H54 (cell line): ENCODE results near the gene RAB1B.

Experiments
- DNase-seq: peaks from one replicate; pipeline ENCODE4 v3.0.0; 2011; ENCODE audit warnings: low spot score, mixed read lengths; ENCODE audit not compliant: insufficient read length
- FAIRE-seq: peaks from 3 replicates; lab custom pipeline; 2011; peaks lifted over from hg19 to GRCh38; lab: Jason Lieb, UNC
- POLR2A ChIP-seq: IDR thresholded peaks from 2 replicates; pipeline ENCODE4 v1.6.1; 2011; ENCODE audit warnings: low read depth, mild to moderate bottlenecking, low read length

Gene RAB1B

GRCh38 chr11:66268244-66268951, at the start of gene RAB1B:
TSS of gene RAB1B (plus strand) at chr11:66268639. CDS start at chr11:66268680, 41 bp downstream.
- TF ChIP-seq POLR2A = 0 out of 2 replicates have a peak, but pooled peaks have one; percentile 43
- DNase-seq (peak; percentile 95), FAIRE-seq (no peak)

- no peak for TF ChIP-seq POLR2A
- no peak for DNase-seq
- FAIRE-seq = no peak
These were observed 49.4 kb upstream of the RAB1B start for GRCh38 chr11:66218846-66219620.

- DNase-seq = no peak
- no peak for TF ChIP-seq POLR2A
- no peak for FAIRE-seq
These were observed 48.4 kb upstream of the RAB1B start for GRCh38 chr11:66219846-66220565.

GRCh38 chr11:66220566-66220935, 47.9 kb upstream of the RAB1B start:
- DNase-seq (no peak), FAIRE-seq (no peak)
- TF ChIP-seq POLR2A = no peak

GRCh38 chr11:66221012-66221411, 47.4 kb upstream of the RAB1B start:
- DNase-seq = no peak
- TF ChIP-seq POLR2A = no peak
- no peak for FAIRE-seq

- DNase-seq (no peak), FAIRE-seq (no peak)
- no peak for TF ChIP-seq POLR2A
These were observed 46.7 kb upstream of the RAB1B start for GRCh38 chr11:66221726-66222236.

- peak; percentile 89 for DNase-seq
- no peak for FAIRE-seq
- TF ChIP-seq POLR2A = no peak
These were observed 45.9 kb upstream of the RAB1B start for GRCh38 chr11:66222358-66223149.

GRCh38 chr11:66224226-66224855, 44.1 kb upstream of the RAB1B start:
- no peak for TF ChIP-seq POLR2A
- no peak for FAIRE-seq
- no peak for DNase-seq

GRCh38 chr11:66225066-66225465, 43.4 kb upstream of the RAB1B start:
- FAIRE-seq = no peak
- TF ChIP-seq POLR2A = no peak
- no peak for DNase-seq

GRCh38 chr11:66226101-66226500, 42.3 kb upstream of the RAB1B start:
- FAIRE-seq (no peak), DNase-seq (no peak)
- no peak for TF ChIP-seq POLR2A

GRCh38 chr11:66227700-66228099, 40.7 kb upstream of the RAB1B start:
- TF ChIP-seq POLR2A = no peak
- no peak for FAIRE-seq
- no peak for DNase-seq

- TF ChIP-seq POLR2A = no peak
- DNase-seq (no peak), FAIRE-seq (no peak)
These were observed 39.9 kb upstream of the RAB1B start for GRCh38 chr11:66228521-66228920.

GRCh38 chr11:66230156-66230555, 38.3 kb upstream of the RAB1B start:
- no peak for DNase-seq
- no peak for TF ChIP-seq POLR2A
- no peak for FAIRE-seq
